Body of pancreas (tissue), 4 donors: ENCODE measurements around the gene TFIP11.

ENCODE experiments used
- CTCF ChIP-seq, 7 experiments: fragments of 450-650 bp in 4 of 7; fragments of 200-600 bp in 3 of 7; sonication (generic) in 3 of 7; IDR thresholded peaks; one replicate each; pipeline ENCODE4 v1.5.1; 2016 to 2019; ENCODE audit warnings: antibody characterized with exemption in 7 of 7
- POLR2A ChIP-seq, 3 donors: fragments of 450-650 bp; IDR thresholded peaks; one replicate each; pipeline ENCODE4 v1.6.1; 2016; ENCODE audit warnings: antibody characterized with exemption in 3 of 3, mild to moderate bottlenecking in 2 of 3

GRCh38 chr22:26522012-26522411 lies 9.7 kb upstream of the TFIP11 start:
- no peak for TF ChIP-seq CTCF (IDR thresholded peaks at IDR 0.05)
- no peak for TF ChIP-seq POLR2A (IDR thresholded peaks at IDR 0.05)
